Measurements from ENCODE around the gene SAMD4A.

The SAMD4A gene

GRCh38 chr14:54834727-54835126 lies 267.8 kb downstream of the SAMD4A start:
- no peak for DNase-seq (ENCODE audit: low spot score)

GRCh38 chr14:54836231-54836630 lies 269.3 kb downstream of the SAMD4A start:
- no peak for DNase-seq (ENCODE audit: low spot score)

GRCh38 chr14:54837508-54838149 lies 270.7 kb downstream of the SAMD4A start:
- DNase-seq (ENCODE audit: low spot score) = no peak

- no peak for DNase-seq (ENCODE audit: low spot score)
Observed at GRCh38 chr14:54838931-54839512, 272.1 kb downstream of the SAMD4A start.

GRCh38 chr14:54839701-54840119 lies 272.8 kb downstream of the SAMD4A start:
- no peak for DNase-seq (ENCODE audit: low spot score)

- no peak for DNase-seq (ENCODE audit: low spot score)
Observed at GRCh38 chr14:54840336-54840735, 273.4 kb downstream of the SAMD4A start.

GRCh38 chr14:54840798-54841197 lies 273.9 kb downstream of the SAMD4A start:
- no peak for DNase-seq (ENCODE audit: low spot score)
